Caco-2 (cell line): ENCODE results near the gene GPT2. TPM values are rescaled to one million over a fixed set of nuclear protein-coding genes. Genes with fewer than 3 reads are reported as not detected.

Source experiments
- BruUV-seq: library from RNA; stranded (reverse); fragments of 400-500 nt; replicated peaks from 2 replicates; lab custom pipeline; 2021; lab: Mats Ljungman, UMichigan
- CTCF ChIA-PET: fragments of 300-600 bp; sonication (Branson Sonifier 250); formaldehyde crosslinking; loops from one replicate; lab custom pipeline; 2022; ENCODE audit warnings: antibody characterized with exemption; lab: Charles Lee
- POLR2A ChIA-PET: fragments of 300-600 bp; sonication (Branson Sonifier 250); formaldehyde crosslinking; loops from one replicate; lab custom pipeline; 2022; ENCODE audit warnings: antibody characterized with exemption; lab: Charles Lee
- DNase-seq, 2 experiments: peaks; one replicate each; pipeline versions ENCODE4 v3.0.0 to v3.0.0-alpha.2; 2020 to 2022
- H3K27me3 ChIP-seq: replicated peaks from 2 replicates; pipeline ENCODE4 v1.6.0; 2011; ENCODE audit warnings: low read length; ENCODE audit not compliant: control insufficient read depth, insufficient read depth
- H3K36me3 ChIP-seq: 2 replicates; pipeline ENCODE4 v1.5.1; 2011; ENCODE audit warnings: low read length; ENCODE audit not compliant: control insufficient read depth, insufficient read depth
- H3K4me1 ChIP-seq: fragments of 250-450 bp; sonication (Bioruptor Pico); 2 replicates; pipeline ENCODE4 v1.5.1; 2020; ENCODE audit warnings: mild to moderate bottlenecking
- H3K4me3 ChIP-seq: 2 replicates; pipeline ENCODE4 v1.5.1; 2011; ENCODE audit warnings: low read depth, mild to moderate bottlenecking, control low read depth, low read length
- H3K9me3 ChIP-seq: fragments of 250-450 bp; sonication (Bioruptor Pico); 2 replicates; pipeline ENCODE4 v1.5.1; 2020; ENCODE audit warnings: mild to moderate bottlenecking, moderate library complexity
- H3K27ac Mint-ChIP-seq: one replicate; pipeline ENCODE4 v1.8.0; 2022; ENCODE audit warnings: mixed read lengths; ENCODE audit not compliant: unreplicated experiment
- H3K27me3 Mint-ChIP-seq: one replicate; pipeline ENCODE4 v1.8.0; 2022; ENCODE audit warnings: mixed read lengths; ENCODE audit not compliant: insufficient read depth, unreplicated experiment
- H3K36me3 Mint-ChIP-seq: one replicate; pipeline ENCODE4 v1.8.0; 2022; ENCODE audit warnings: mild to moderate bottlenecking, mixed read lengths; ENCODE audit not compliant: insufficient read depth, unreplicated experiment
- H3K4me1 Mint-ChIP-seq: one replicate; pipeline ENCODE4 v1.8.0; 2022; ENCODE audit warnings: low read depth, mixed read lengths; ENCODE audit not compliant: unreplicated experiment
- H3K4me3 Mint-ChIP-seq: one replicate; pipeline ENCODE4 v1.8.0; 2022; ENCODE audit warnings: mild to moderate bottlenecking, moderate library complexity, mixed read lengths; ENCODE audit not compliant: unreplicated experiment
- H3K9me3 Mint-ChIP-seq: one replicate; pipeline ENCODE4 v1.8.0; 2022; ENCODE audit warnings: mixed read lengths; ENCODE audit not compliant: unreplicated experiment
- CTCF ChIP-seq, 2 experiments: fragments of 200-600 bp in 1 of 2; IDR thresholded peaks; 1 replicate in 1 of 2; 2 replicates in 1 of 2; pipeline versions ENCODE4 v1.5.1 to v1.8.0; 2011 to 2022; ENCODE audit warnings: antibody characterized with exemption in 1 of 2, control low read depth in 1 of 2, inconsistent platforms in 1 of 2, low read depth in 1 of 2, low read length in 1 of 2, mild to moderate bottlenecking in 1 of 2, moderate library complexity in 1 of 2; ENCODE audit not compliant: insufficient read depth in 1 of 2, severe bottlenecking in 1 of 2, unreplicated experiment in 1 of 2
- intact Hi-C: fragments of 100-400 bp; cut with micrococcal nuclease; formaldehyde crosslinking; loops from one replicate; pipeline ENCODE4 v1.10.0; 2022; ENCODE audit not compliant: unreplicated experiment
- total RNA-seq: library from RNA; stranded (reverse); gene quantifications from 2 replicates; pipeline ENCODE4 v1.2.3, GENCODE V29; 2022

The GPT2 gene
- total RNA-seq, 1 experiment from 2014 or later = 128 TPM

DNA sequence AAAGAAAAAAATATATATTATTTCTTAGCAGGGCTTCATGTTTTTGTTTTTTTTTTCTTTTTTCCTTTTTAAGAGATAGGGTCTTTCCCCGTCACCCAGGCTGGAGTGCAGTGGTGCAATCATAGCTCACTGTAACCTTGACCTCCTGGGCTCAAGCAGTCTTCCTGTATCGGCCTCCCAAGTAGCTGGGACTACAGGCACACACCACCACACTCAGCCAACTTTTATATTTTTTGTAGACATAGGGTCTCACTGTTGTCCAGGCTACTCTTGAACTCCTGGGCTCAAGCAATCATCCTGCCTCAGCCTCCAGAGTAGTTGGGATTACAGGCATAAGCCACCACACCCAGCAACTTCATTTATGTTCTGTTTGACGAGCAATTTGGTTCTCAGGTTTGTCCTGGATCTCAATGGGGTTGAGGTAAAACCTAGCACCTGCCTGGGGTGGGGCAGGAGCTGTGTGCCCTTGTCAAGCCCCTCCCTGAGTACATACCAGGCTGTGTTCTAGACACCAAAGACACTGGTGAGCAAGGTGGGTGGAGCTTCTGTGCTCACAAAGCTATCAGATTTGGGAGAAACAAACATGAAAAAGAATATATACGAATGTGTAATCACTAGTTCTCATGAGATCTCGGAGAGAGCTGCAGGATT is 19.2 kb downstream of the GPT2 start:
- no peak for DNase-seq
- 0 out of 2 replicates have a peak, but pooled peaks cover 1% of the 10 kb centered on the region for H3K36me3 ChIP-seq
- no peaks in the 10 kb centered on the region for H3K9me3 Mint-ChIP-seq
- CTCF ChIA-PET = no interaction called here
- peaks cover 78% of the 10 kb centered on the region for H3K36me3 Mint-ChIP-seq
- POLR2A ChIA-PET = no interaction called here
- H3K4me3 Mint-ChIP-seq = no peak overlapping the region
- no peak for TF ChIP-seq CTCF (IDR thresholded peaks at IDR 0.05; ENCODE audit: insufficient read depth in 1 of 2, low read depth in 1 of 2, low read length in 1 of 2, severe bottlenecking in 1 of 2, unreplicated experiment in 1 of 2)
- H3K9me3 ChIP-seq = no peaks in the 10 kb centered on the region
- BruUV-seq = no TSS peak
- no peak overlapping the region for H3K4me3 ChIP-seq
- H3K27me3 ChIP-seq = no peaks in the 10 kb centered on the region
- no peaks in the 10 kb centered on the region for H3K27me3 Mint-ChIP-seq
- H3K4me1 Mint-ChIP-seq = peaks cover 6% of the 10 kb centered on the region
- intact Hi-C loops = loop anchor here (10.0 kb wide), 1 partner anchor 229 kb away; no protein-coding TSS in a partner anchor
- peak overlapping the region; percentile 81 for H3K27ac Mint-ChIP-seq
- peaks cover 2% of the 10 kb centered on the region; the same call in 1 of the 2 replicates for H3K4me1 ChIP-seq

GRCh38 chr16:46904471-46904870 is 20.3 kb downstream of the GPT2 start:
- H3K27ac Mint-ChIP-seq = peak overlapping the region; percentile 81
- H3K4me1 Mint-ChIP-seq = peaks cover 6% of the 10 kb centered on the region
- POLR2A ChIA-PET = no interaction called here
- H3K4me3 Mint-ChIP-seq = no peak overlapping the region
- TF ChIP-seq CTCF (IDR thresholded peaks at IDR 0.05; ENCODE audit: insufficient read depth in 1 of 2, low read depth in 1 of 2, low read length in 1 of 2, severe bottlenecking in 1 of 2, unreplicated experiment in 1 of 2) = no peak
- no peaks in the 10 kb centered on the region for H3K9me3 ChIP-seq
- no peak for DNase-seq
- CTCF ChIA-PET = interaction anchor here (0.7 to 1.3 kb wide), 2 partner anchors 51 to 155 kb away, joined by 4 to 5 read pairs; no protein-coding TSS in a partner anchor
- no peak overlapping the region for H3K4me3 ChIP-seq
- intact Hi-C loops = loop anchor here (10.0 kb wide), 1 partner anchor 230 kb away; no protein-coding TSS in a partner anchor
- H3K27me3 ChIP-seq = no peaks in the 10 kb centered on the region
- BruUV-seq = no TSS peak
- H3K36me3 Mint-ChIP-seq = peaks cover 82% of the 10 kb centered on the region
- H3K36me3 ChIP-seq = 0 out of 2 replicates have a peak, but pooled peaks cover 1% of the 10 kb centered on the region
- H3K27me3 Mint-ChIP-seq = no peaks in the 10 kb centered on the region
- peaks cover 6% of the 10 kb centered on the region; the same call in 1 of the 2 replicates for H3K4me1 ChIP-seq
- no peaks in the 10 kb centered on the region for H3K9me3 Mint-ChIP-seq

GRCh38 chr16:46906360-46907060 is 22.3 kb downstream of the GPT2 start:
- peaks cover 1% of the 10 kb centered on the region; the same call in 1 of the 2 replicates for H3K36me3 ChIP-seq
- intact Hi-C loops = loop anchor here (10.0 kb wide), 1 partner anchor 232 kb away; no protein-coding TSS in a partner anchor
- POLR2A ChIA-PET = no interaction called here

More at GRCh38 chr16:46906360-46907060, 22.3 kb downstream of the GPT2 start:
- H3K27ac Mint-ChIP-seq = no peak overlapping the region
- CTCF ChIA-PET = interaction anchor here (1.0 to 1.6 kb wide), 2 partner anchors 53 to 54 kb away, joined by 3 to 10 read pairs; no protein-coding TSS in a partner anchor
- peaks cover 6% of the 10 kb centered on the region; the same call in 1 of the 2 replicates for H3K4me1 ChIP-seq
- peaks cover 6% of the 10 kb centered on the region for H3K4me1 Mint-ChIP-seq
- TF ChIP-seq CTCF (IDR thresholded peaks at IDR 0.05; ENCODE audit: insufficient read depth in 1 of 2, low read depth in 1 of 2, low read length in 1 of 2, severe bottlenecking in 1 of 2, unreplicated experiment in 1 of 2) = no peak
- no peak overlapping the region for H3K4me3 Mint-ChIP-seq
- no peaks in the 10 kb centered on the region for H3K9me3 ChIP-seq
- H3K4me3 ChIP-seq = no peak overlapping the region
- H3K27me3 Mint-ChIP-seq = no peaks in the 10 kb centered on the region
- no peaks in the 10 kb centered on the region for H3K9me3 Mint-ChIP-seq
- BruUV-seq = no TSS peak
- peaks cover 93% of the 10 kb centered on the region for H3K36me3 Mint-ChIP-seq
- DNase-seq = no peak
- no peaks in the 10 kb centered on the region for H3K27me3 ChIP-seq
